Dedifferentiated amniotic fluid mesenchymal stem cell (primary cell): ENCODE measurements around the gene N4BP3.
"Not testable (repeated sequence)": the region's sequence is repeated elsewhere in the genome, so short reads cannot be mapped to it uniquely, and the experiment has no call there.

ENCODE experiments used
- DNase-seq: peaks from one replicate; pipeline ENCODE4 v3.0.0-alpha.2; 2016; ENCODE audit errors: extremely low spot score

Gene N4BP3

DNA sequence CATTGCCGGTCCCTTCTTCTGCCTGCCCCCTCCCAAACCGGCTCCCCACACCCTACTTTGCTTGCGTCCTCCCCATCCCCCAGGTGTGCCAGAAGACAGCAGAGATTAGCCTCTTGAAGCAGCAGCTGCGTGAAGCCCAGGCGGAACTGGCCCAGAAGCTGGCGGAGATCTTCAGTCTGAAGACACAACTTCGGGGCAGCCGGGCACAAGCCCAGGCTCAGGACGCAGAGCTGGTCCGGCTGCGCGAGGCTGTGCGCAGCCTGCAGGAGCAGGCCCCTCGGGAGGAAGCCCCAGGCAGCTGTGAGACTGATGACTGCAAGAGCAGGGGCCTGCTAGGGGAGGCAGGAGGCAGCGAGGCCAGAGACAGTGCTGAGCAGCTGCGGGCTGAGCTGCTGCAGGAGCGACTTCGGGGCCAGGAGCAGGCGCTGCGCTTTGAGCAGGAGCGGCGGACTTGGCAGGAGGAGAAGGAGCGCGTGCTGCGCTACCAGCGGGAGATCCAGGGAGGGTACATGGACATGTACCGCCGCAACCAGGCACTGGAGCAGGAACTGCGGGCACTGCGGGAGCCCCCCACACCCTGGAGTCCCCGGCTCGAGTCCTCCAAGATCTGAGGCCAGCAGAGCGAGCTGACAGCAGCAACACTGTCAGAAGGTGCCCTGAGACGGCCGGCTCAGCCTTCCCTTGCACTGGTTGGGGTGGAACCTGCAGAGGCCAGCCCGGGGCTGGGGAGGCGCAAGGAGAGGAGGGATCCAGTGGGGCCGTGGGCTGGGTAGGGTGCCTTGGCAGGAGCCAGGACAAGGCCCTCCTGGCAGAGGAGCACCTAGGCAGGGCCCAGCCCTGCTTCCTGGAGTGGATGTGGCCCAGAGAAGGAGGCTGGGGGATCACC lies 8.3 kb downstream of the N4BP3 start:
- DNase-seq: no peak

DNA sequence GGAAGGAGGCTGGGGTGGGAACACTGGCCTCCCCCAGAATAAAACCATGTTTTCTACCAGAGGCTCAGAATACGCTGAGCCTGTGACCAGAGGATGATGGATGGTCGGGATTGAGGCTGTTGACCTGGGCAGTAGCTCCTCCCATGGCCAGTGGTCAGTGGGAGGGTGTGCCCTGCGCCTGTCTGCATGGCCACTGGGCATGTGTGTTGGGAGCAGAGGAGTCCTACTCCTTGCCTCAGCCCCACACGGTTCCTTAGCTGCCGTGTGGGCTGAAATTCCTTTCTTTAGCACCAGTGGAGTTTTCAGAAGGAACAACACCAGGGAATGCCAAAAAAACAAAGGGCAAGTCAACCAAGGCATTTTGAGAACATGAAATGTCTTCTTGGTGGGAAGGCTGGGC lies 9.0 kb downstream of the N4BP3 start:
- no peak for DNase-seq

DNA sequence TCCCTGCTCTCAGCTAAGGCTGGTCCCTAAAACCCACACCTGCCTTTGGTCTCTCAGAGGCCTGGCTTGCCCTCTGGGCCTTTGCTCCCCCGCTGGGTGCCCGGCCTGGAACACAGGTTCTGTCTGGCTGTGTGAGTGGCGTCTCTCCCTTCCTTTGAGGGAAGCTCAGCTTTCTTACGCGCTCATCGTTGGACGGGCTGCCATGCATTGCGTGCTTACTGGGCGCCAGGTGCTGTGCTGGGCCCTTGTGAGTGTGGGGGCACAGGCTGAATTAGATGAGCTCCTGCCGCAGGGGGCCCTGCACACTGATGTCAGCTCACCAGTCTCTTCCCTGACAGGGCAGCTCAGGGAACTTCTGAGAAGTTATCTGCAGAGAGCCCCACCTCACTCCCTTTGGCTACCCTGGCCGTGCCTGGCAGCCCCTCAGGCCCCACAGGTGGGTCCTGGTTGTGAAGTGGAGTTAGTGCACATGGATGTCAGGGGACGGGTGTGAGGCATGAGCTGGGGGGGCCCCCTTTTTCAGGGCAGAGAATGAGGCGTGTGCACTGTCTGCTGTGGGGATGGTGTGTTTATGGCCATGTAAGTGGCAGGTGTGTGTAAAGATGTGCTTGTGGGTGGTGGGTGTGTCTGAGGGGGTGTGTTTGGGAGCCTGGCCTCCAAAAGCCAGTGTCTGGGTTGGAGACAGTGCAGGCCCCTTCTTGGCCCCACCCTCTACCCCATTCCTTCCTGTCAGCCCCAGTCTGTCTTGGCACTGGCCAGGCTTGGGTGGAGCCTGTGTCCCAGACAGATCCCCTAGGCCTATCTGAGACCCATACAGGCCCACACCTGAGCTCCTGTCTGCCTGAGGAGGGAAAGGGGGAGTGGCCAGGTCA lies 10.0 kb downstream of the N4BP3 start:
- no peak for DNase-seq

DNA sequence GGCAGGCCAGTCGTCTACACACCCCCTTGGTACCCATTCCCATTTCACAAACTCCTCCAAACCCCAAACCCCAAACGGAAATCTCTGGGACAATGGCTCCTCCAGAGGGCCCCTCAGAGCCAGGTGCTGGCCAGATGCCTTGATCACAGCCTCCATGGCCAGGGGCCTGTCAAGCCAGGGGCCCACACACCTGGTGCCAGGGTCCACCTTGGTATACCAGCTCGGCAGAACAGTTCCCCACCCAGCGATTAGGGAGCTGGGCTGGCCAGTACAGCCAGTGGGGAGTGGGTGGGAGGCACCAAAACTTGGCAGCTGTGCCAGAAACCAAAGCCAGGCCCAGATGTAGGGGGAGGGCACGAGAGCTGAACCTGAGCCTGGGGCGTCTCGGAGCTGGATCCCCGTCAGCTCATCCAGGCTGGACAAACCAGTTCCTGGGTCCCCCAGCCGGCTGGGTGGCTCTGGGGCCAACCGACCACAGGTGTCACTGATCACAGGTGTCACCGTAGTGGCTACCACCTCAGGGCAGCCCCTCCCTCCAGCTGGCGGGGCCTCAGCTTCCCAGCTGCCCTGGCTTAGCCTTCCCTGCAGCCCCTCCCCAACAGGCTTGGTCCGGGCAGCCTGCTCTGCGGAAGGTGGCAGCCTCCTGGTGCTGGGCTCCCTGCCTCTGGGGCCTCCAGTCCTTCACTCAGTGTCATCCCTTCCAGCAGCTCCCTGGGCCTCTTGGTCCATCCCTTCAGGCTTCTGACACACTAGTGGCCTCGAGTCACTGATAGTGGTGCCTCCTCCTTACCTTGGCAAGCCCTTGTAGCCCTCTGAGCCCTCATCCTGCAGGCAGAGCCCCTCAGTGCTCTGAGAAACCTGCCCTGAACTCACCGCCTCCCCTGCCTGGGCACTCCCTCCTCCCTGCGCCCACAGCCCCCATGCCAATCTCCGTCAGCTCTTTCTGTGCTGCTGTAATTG lies 10.9 kb downstream of the N4BP3 start:
- DNase-seq: no peak

DNA sequence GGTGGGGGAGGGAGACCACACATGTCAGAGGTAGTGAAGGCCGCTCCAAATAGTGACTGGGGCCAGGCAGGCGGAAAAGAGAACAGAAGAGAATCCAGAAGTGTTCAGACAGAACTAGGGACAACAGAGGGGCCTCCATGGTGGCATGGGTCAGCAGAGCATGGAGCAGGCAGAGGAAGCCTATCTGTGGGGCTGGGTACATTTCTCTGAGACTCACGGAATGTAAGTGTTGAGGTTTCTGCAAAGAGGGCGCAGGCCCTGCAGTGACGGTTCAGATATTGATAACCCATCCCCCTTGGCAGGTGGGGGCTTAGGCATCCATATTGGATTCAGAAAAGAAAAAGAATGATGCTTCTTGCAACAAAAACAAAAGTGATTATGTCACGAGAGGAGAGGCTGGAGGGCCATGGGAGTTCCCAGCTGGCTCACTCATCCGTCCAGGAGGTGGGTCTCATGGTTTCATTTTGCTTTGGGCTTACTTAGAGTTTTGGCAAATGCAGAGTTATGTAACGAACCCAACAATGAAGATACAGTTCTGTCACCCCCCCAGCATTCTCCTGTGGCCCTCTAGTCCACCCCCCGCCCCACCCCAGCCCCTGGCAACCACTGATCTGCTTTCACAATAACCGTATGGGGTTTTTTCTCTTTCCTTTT lies 12.0 kb downstream of the N4BP3 start:
- DNase-seq: no peak

DNA sequence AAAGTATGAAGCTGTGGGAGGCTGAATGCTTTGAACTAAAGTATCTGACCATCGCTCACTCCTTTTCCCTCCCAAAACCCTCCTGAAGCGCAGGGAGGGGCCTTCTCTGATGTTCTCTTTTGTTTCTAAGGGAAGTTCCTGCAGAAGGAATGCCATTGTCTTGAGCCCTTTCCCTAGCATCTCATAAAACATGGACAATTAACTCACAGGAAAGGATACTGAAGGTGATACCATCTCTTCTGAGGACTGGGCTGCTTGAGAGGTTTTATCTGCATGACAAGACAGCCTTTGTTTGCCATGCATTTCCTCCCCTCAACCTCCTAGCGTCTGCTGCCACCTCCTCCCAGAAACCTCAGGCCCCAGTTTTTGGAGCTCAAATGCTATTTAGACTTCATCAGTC lies 13.2 kb downstream of the N4BP3 start:
- DNase-seq: no peak

DNA sequence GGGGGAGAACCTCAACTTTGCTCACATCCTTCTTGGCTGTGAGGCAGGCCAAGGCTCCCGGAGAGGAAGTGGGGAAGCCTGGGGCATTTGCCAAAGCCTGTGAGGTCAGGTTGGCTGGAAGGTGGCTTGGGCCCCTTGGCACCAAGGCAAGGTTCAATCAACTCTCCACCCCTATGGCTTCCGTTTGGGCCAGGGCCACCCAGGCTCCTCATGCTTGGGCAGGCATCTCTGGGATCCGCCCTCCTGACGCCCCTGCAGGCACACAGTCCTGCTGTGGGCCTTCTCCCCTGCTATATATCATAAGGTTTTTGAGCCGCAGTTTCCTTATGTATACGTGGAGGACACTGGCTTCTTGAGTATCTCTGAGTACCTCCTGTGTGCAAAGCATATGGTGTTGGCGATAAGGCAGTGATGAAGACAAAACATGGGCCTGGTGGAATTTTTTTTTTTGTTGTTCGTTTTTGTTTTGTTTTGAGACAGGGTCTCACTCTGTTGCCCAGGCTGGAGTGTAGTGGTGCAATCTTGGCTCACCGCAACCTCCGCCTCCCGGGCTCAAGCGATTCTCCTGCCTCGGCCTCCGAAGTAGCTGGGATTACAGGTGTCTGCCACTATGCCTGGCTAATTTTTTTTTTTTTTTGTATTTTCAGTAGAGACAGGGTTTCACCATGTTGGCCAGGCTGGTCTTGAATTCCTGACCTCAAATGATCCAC lies 14.1 kb downstream of the N4BP3 start:
- DNase-seq: not testable (repeated sequence)

DNA sequence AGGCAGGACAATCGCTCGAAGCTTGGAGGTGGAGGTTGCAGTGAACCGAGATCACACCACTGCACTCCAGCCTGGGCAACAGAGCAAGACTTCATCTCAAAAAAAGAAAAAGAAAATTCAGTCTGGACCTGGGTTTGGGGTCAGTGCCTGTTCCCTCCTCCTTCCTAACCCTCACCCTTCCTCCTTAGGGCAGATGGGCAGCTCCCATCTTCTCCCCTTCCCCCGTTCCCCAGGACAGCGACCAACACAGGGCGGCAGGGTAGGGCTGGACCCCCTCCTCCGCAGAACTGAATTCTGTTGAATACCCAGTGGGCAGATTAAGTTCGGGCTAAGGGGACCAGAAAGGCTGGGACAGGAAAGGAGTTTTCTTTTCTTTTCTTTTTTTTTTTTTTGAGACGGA lies 16.0 kb downstream of the N4BP3 start:
- DNase-seq: no peak

DNA sequence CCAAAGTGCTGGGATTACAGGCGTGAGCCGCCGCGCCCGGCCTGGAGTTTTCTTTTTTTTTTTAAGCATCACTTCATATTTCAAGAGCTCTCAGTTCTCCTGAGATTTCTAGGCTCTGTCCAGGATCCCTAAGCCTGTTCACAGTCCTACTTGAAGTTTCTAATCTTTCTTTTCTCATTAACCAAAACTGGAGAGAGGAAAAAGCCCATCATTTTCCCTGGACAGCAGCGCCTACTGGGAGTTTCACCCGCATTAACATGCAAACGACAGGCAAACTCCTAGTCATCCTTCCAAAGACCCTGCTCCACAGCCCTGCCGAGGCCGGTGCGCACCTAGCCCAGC lies 16.9 kb downstream of the N4BP3 start:
- DNase-seq: not testable (repeated sequence)

DNA sequence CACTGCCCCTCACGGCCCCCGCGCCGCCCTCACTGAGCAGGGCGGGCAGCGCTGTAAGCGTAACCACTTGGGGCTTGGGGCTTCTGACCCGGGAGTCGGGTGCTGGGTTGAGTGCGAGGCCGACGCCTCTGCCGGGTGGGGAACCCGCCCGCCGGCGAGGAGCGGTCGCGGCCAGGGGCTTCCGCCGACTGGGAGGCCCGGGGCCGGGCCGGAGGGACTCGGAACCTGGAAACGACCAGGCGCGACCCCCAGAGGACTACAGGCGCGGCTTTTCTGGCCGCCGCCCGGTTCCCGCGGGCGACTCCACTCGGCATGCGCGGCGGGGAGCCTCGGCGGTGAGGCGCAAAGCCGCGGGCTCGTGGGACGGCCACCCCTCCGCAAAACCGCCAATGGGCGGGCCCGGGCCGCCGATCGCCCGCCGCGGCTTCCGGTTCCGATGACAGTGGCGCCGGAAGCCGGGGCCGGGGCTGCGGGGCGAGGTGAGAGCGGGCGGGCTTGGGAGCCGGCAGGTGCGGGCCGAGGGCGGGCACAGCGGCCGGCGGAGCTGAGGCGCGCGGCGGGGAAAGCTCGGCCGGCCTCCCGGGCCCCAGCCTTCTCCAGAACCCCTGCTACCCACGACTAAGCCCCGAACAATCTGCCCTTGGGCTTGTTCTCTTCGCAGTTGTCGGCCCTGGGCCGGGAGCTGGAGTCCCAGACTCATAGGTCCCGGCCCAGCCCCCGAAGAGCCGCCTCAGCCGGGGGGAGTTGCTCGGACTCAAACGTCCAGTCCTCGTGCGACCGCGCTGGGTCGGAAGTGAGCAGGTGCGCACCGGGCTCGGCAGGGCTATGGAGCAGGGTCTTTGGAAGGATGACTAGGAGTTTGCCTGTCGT lies 17.5 kb downstream of the N4BP3 start, which contains the start of gene RMND5B:
RMND5B (plus strand) TSS at position 439 of the 870 bp plus-strand sequence. CDS start 7,106 bp downstream, outside the sequence.
- DNase-seq: peak; percentile 63

DNA sequence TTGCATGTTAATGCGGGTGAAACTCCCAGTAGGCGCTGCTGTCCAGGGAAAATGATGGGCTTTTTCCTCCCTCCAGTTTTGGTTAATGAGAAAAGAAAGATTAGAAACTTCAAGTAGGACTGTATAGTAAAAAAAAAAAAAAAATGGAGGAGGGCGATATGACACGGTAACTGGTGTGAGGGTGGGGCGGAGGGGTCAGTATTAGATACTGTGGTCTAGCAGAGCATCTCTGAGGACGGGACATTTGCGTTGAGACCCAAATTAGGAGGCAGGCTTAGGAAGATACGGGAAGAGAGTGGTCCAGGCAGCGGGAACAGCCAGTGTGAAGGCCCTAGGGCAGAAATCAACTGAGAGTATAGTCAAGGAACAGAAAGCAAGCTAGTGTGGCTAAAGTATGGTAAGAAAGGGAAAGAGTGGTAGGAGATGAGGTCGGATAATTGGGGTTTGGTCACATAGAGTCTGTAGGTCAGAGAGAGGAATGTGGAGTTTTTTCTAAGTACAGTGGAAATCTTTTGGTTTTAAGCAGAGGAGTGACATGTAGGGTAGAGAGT lies 18.2 kb downstream of the N4BP3 start:
- no peak for DNase-seq

DNA sequence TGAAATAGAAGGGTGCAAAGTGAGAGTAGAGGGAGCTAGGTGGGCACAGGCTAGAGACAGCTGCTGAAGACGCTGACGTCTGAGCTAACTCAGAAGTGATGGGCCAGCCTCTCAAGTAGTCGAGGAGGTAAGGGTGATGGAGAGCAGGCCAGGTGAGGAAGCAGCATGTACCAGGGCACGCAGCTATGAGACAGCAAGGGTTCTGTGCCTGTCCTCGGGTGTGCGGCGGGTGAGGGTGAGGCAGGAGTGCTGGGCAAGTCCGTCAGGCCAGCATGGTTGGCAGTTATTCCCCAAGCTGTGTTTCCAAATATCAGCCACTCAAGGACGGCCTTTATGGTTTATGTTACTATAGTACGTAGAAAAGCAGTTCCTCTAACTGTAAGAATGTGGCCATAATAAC lies 23.7 kb downstream of the N4BP3 start:
- DNase-seq: no peak

DNA sequence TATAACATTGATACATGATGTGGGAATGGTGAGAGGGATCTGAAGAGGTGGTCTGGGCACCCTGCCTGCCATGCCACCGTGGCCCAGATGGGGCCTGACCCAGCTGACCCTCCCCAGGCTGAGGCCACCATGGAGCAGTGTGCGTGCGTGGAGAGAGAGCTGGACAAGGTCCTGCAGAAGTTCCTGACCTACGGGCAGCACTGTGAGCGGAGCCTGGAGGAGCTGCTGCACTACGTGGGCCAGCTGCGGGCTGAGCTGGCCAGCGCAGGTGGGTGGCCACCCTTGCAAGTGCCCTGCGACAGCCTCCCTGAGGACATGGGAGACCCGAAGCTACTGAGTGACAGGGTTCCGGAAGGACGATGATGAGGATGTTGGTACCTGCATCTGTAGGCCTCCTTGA lies 24.7 kb downstream of the N4BP3 start:
- DNase-seq: no peak

DNA sequence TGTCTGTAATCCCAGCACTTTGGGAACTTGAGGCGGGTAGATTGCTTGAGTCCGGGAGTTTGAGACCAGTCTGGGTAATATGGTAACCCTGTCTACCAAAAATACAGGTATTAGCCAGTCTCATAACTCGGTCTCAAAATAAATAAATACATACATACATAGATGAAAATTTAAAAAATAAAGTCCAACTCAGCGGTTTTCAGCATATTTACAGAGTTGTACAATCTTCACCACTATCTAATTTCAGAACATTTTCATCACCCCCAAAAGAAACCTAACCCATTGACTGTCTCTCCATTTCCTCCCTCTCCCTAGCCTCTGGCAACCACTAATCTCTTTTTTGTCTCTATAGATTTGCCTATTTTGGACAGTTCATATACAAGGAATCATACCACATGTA lies 28.2 kb downstream of the N4BP3 start:
- DNase-seq: no peak

DNA sequence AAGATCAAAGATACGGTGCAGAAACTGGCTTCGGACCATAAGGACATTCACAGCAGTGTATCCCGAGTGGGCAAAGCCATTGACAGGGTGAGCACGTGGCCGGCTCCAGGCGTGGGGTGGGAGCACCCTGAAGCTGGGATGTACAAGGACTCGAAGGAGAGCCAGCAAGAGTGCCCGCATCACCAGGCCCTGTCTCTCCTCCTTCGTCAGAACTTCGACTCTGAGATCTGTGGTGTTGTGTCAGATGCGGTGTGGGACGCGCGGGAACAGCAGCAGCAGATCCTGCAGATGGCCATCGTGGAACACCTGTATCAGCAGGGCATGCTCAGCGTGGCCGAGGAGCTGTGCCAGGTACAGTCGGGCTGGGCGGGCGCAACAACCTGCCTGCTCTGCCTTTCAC lies 29.3 kb downstream of the N4BP3 start:
- DNase-seq: no peak

DNA sequence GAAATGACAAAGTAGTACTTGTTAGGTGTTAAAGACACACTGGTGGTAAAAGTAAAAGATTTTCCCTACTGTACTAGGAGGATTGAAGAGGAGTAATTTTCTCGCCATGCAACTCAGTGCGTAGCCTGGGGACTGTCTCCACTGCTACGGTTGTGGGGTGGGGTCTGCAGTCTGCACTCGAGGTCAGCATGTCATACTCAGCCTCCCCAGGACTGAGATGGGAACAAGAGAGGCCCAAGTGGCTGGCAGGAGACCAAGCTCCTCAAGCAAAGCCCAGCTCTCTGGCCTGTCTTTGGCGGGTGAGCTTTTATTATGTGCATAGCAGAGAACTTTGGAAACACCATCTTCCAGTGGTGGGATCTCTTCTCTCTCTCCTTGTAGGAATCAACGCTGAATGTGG lies 29.9 kb downstream of the N4BP3 start:
- DNase-seq: no peak

DNA sequence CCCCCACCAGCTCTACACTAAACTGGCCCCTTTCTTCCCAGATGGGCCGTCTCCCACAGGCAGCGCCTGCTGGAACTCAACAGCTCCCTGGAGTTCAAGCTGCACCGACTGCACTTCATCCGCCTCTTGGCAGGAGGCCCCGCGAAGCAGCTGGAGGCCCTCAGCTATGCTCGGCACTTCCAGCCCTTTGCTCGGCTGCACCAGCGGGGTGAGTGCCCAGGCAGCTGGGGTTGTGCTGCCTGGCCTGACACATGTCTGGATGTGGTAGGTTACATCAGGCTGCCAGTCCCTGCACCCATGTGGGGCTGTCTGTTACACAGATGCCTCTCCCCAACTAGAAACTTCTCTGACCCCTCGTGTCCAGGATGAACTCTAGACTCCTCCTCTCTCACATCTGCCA lies 30.6 kb downstream of the N4BP3 start:
- no peak for DNase-seq

DNA sequence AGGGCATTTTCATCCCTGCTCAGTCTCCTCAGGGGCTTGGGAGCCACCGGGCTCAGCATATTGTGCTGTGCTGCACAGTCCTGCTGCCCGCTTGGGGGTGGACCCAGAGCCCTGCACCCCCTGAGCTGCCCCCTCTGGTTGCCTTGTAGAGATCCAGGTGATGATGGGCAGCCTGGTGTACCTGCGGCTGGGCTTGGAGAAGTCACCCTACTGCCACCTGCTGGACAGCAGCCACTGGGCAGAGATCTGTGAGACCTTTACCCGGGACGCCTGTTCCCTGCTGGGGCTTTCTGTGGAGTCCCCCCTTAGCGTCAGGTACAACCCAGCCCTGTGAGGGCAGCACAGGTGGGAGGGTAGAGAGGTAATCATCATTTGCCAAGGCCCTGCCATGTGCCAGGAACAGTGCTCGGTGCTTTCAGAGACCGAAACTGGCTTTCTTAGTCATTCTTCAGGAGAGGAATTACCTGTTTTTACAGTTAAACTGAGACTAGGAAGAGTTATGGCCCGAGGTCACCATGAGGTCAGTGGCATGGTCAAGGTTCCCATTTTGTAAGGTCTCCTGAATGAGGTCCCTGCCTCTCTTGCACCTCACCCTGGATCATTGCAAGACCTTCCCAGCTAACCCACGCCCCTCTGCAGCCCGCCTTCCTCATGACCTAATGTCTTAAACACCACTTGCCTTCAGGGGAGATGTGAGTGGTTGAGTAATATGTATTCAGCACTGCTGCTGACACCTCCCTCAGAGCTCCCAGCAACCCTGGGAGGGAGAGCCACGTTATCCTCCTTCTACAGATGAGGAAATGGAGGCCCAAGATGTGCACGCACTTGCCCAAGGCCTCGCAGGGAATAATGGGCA lies 32.9 kb downstream of the N4BP3 start:
- no peak for DNase-seq
